Limb (tissue), 2 donors: ENCODE results near the gene STAG1.
"Not testable (repeated sequence)": the region's sequence is repeated elsewhere in the genome, so short reads cannot be mapped to it uniquely, and the experiment has no call there.

ENCODE experiments used
- DNase-seq, 2 donors: peaks; one replicate each; pipeline ENCODE4 v3.0.0-alpha.2; 2016; ENCODE audit errors: extremely low spot score in 2 of 2

The STAG1 gene

GRCh38 chr3:136745916-136746315 is 6.3 kb downstream of the STAG1 start:
- no peak for DNase-seq

DNA sequence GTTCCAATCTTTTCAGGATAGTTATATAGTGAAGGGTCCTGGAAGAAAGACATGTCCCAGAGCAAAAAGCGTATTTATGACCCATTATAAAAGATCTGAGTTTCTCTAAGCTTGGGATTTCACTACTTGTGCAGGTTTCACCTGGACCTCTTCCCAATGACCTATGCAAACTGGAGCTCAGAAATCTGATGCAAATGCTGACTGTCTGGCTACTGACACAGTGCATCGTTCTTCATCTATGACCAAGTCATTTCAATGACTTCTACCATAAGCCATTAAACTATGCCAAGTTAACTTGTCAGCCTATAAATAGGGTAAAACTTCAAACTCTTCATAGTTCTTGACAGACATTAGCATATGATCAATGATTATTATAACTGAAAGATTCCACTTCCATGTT is 11.1 kb downstream of the STAG1 start:
- no peak for DNase-seq

- no peak for DNase-seq
These were observed 11.7 kb downstream of the STAG1 start for GRCh38 chr3:136740351-136740958.

DNA sequence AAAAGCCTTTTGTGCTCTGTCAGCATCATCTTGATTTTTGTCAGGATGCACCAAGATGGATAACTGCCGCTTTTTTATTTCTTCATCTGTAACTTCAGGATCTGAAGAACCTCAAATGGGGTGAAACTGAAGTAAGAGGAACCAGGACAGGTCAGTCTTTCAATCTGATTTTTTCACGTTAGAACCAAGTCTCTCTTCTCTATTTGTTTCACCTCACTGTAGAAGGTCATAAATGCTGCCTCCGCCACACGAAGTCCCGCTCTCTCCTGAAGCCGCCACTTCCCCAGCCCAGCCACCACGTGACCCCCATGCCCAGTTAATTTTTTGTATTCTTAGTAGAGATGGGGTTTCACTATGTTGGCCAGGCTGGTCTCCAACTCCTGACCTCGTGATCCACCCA is 15.2 kb downstream of the STAG1 start:
- not testable (repeated sequence) for DNase-seq

DNA sequence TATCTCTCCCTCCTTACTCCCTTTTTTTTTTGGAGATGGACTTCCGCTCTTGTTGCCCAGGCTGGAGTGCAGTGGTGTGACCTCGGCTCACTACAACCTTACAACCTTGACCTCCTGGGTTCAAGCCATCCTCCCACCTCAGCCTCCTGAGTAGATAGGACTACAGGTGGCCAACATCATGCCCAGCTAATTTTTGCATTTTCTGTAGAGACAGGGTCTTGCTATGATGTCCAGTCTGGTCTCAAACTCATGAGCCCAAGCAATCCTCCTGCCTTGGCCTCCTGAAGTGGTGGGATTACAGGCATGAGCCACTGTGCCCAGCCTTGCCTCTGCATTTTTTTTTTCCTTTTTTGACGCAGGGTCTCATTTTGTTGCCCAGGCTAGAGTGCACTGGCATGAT is 17.1 kb downstream of the STAG1 start:
- DNase-seq, result no peak

DNA sequence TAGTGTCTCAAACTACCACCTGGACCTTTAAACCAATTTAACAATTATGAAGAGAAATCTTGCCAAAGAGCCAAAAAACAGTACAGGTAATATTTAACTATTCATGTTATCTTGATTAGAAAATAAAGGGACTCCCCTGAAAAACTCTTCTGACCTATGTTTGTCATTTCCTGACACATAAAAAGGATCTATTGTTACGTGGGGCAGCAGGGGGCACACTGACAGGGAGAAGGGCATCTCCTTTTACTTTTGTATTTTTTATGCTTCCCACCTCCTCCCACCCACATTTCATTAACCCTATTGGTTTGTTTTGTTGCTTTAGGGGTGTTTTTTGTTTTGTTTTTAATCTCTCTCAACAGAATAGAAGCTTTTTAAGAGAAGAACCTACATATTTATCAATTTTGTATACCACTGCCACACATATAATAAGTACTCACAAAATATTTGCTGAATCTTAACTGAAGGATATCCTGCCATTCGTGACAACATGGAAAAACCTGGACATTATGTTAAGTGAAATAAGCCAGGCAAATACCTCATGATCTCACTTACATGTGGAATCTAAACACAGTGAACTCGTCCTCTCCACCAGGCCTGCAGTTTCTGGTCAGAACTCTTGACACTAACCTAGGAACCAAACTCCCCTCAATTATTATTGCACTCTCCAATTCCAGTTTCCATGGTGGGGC is 17.7 kb downstream of the STAG1 start:
- no peak for DNase-seq

GRCh38 chr3:136733317-136733833 is 18.8 kb downstream of the STAG1 start:
- no peak for DNase-seq

DNA sequence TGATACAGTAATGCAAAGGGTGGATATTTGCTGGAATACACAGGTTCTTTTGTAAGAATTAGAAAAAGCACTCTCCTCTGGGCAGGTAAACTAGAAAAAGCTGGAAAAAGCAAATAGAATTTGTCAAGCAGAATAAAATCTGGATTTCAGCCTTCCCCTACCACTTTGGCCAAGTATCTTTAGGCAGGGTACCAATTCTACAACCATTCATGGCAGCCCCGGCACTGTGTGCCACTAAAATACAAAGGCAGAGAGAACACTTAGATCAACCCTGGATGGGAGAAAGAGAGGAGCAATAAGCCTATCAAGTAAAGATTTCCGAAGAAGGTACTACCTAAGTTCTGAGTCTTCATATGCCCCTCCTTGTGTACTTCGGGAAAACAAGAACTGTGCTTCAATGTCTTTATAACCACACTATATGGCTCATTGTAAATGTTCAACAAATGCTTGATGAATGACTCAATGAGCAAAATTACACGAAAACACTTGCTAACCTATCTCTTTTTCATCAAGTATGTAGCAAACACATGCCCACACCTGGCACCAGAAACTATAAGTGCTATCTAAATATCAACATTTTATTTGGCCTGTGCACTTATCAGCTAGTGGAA is 20.8 kb downstream of the STAG1 start:
- no peak for DNase-seq

- DNase-seq, result no peak
These were observed 21.4 kb downstream of the STAG1 start for GRCh38 chr3:136730595-136731273.

- DNase-seq, result no peak
These were observed 23.3 kb downstream of the STAG1 start for GRCh38 chr3:136728918-136729317.

GRCh38 chr3:136728473-136728872 is 23.7 kb downstream of the STAG1 start:
- no peak for DNase-seq

DNA sequence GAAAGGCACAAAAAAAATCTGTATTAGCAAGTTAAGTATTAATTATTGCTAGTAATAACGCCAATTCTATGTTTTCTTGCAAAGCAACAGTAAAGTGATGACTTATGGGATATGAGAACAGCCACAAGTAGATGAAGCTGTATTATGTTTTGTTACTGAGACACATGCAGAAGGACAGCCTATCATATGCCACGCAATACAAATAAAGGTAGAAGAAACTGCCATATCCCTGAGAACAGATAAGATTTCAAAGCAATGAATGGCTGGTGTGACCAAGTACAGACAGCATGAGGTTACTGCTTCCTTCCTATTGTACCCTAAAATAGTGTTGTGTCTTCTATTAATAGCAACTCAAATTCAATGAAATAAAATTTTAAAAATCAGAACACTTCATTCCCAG is 26.7 kb downstream of the STAG1 start:
- DNase-seq, result no peak

DNA sequence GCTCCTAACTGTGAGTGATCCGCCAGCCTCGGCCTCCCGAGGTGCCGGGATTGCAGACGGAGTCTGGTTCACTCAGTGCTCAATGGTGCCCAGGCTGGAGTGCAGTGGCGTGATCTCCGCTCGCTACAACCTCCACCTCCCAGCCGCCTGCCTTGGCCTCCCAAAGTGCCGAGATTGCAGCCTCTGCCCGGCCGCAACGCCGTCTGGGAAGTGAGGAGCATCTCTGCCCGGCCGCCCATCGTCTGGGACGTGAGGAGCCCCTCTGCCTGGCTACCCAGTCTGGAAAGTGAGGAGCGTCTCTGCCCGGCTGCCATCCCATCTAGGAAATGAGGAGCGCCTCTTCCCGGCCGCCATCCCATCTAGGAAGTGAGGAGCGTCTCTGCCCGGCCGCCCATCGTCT is 29.3 kb downstream of the STAG1 start:
- not testable (repeated sequence) for DNase-seq

DNA sequence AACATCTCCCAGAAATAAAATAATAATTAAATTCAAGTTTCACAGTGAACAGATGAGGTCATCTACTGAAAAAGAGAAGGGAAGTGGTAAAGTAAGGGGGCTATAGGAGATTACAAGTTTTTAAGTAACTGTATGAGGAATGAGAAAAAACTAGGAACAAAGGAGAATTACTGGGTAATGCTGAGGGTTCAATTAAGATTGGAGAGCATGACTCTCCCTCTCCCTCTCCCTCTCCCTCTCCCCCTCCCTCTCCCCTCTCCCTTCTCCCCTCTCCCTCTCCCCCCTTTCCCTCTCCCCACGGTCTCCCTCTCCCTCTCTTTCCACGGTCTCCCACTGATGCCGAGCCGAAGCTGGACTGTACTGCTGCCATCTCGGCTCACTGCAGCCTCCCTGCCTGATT is 29.8 kb downstream of the STAG1 start:
- not testable (repeated sequence) for DNase-seq

GRCh38 chr3:136720091-136720490 is 32.1 kb downstream of the STAG1 start:
- DNase-seq, result no peak

DNA sequence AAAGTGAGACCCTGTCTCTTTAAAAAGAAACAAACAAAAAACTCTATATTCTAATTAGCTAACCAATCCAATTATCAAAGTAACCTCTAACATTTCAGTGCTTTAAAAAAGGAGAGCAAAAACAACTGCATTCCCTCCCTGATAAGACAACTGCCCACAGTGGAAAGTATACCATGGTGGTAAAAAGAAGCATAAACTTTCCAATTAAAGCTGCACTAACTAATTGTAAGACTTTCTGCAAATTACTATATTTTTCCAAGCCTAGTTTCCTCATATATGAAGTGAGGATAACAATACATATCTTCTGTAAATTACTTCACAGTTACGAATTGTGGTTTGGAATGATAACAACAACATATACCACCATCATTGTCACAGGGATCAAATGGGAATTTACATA is 35.5 kb downstream of the STAG1 start:
- no peak for DNase-seq

DNA sequence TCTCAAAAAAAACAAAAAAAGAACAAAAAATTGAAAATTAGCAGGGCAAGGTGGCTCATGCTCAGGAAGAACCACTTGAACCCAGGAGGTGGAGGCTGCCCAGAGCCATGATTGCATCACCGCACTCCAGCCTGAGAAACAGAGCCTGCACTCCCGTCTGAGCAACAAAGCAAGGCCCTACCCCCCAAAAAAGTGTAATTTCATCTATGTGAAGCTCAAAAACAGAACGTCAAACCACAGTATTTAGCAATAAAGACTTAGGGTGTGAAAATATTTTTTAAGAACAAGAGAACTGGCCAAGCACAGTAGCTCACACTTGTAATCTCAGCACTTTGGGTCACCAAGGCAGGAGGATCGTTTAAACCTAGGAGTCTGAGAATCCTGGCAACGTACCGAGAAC is 38.2 kb downstream of the STAG1 start:
- DNase-seq, result no peak

- DNase-seq, result no peak
These were observed 39.2 kb downstream of the STAG1 start for GRCh38 chr3:136712941-136713340.

DNA sequence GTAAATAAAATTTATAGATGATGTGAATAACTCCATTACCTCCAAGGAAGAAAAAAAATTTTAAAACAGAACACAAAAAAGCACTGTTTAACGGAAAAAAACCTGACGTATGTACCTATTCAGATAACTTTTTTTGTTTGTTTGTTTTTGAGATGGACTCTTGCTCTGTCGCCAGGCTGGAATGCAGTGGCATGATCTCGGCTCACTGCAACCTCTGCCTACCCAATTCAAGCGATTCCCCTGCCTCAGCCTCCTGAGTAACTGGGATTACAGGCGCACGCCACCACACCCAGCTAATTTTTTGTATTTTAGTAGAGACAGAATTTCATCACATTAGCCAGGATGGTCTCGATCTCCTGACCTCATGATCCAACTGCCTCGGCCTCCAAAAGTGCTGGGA is 40.3 kb downstream of the STAG1 start:
- not testable (repeated sequence) for DNase-seq

DNA sequence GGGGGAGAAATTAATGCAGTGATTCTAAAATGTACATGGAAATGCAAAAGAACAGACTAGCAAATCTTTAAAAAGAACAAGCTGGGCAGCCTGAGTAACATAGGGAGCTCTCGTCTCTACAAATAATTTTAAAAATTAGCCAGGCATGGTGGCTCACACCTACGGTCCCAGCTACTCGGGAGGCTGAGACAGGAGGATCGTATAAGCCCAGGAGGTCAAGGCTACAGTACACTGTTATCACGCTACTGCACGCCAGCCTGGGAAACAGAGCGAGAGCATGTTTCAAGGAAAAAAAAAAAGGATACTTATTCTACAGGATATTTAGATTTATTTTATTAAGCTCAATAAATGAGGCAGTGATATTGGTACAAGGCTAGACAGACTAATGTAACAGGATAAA is 40.9 kb downstream of the STAG1 start:
- DNase-seq, result no peak

- not testable (repeated sequence) for DNase-seq
These were observed 42.4 kb downstream of the STAG1 start for GRCh38 chr3:136709775-136710174.

DNA sequence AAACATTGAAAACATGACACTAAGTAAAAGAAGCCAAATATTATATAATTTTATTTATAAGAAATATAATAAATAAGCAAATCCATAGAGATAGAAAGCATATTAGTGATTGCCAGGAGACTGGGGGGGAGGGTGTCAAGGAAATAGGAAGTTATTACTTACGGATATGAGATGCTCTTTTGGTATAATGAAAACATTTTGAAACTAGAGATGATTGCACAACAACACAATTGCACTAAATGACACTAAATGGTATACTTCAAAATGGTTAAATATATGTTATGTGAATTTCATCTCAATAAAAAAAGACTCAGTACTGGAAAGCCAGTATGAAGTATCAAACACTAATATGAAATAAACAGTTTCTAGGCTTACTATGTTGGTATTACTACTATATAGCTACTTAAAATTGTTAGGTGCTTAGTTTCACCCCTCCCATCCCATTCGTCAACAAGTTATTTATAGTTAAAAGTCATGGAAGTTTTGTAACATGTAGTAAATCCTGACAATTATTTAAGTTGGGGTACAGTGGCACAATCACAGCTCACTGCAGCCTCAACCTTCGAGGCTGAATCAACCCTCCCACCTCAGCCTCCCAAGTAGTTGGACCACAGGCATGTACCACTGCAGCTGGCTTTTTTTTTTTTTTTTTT is 43.7 kb downstream of the STAG1 start:
- no peak for DNase-seq
